ACHN (cell line): ENCODE measurements around the gene UBQLN1.
"Not testable (repeated sequence)": the region's sequence is repeated elsewhere in the genome, so short reads cannot be mapped to it uniquely, and the experiment has no call there.

ENCODE experiments used
- DNase-seq: peaks from one replicate; pipeline ENCODE4 v3.0.0-alpha.2; 2015
- in situ Hi-C: cut with HindIII; loops from 2 replicates; pipeline ENCODE4 v1.10.0; 2017; ENCODE audit warnings: low sequenced_read_pairs, low pct_ligation_motif_present, low pct_unique_long_range_greater_than_20kb

The UBQLN1 gene

GRCh38 chr9:83707768-83708514 lies at the start of gene UBQLN1:
Gene UBQLN1, minus strand, starts transcription at chr9:83707958. Its CDS starts 279 bp downstream, at chr9:83707679.
- in situ Hi-C loops, result no loop called here
- peak; percentile 86 for DNase-seq

GRCh38 chr9:83754383-83754977 lies 46.7 kb upstream of the UBQLN1 start:
- no peak for DNase-seq
- in situ Hi-C loops, result no loop called here

GRCh38 chr9:83749706-83750105 lies 41.9 kb upstream of the UBQLN1 start:
- in situ Hi-C loops, result no loop called here
- no peak for DNase-seq

GRCh38 chr9:83744206-83744605 lies 36.4 kb upstream of the UBQLN1 start:
- in situ Hi-C loops, result no loop called here

GRCh38 chr9:83733739-83734138 lies 26.0 kb upstream of the UBQLN1 start:
- DNase-seq, result no peak
- in situ Hi-C loops, result no loop called here

More at GRCh38 chr9:83744206-83744605, 36.4 kb upstream of the UBQLN1 start:
- no peak for DNase-seq

- DNase-seq, in situ Hi-C loops: not testable (repeated sequence)
Measured at GRCh38 chr9:83728591-83729368, 21.0 kb upstream of the UBQLN1 start.

- in situ Hi-C loops, result no loop called here
Measured at GRCh38 chr9:83724436-83724835, 16.7 kb upstream of the UBQLN1 start.

GRCh38 chr9:83722726-83723495 lies 15.2 kb upstream of the UBQLN1 start:
- in situ Hi-C loops, result no loop called here
- DNase-seq, result no peak

More at GRCh38 chr9:83724436-83724835, 16.7 kb upstream of the UBQLN1 start:
- DNase-seq, result no peak

GRCh38 chr9:83721509-83721908 lies 13.8 kb upstream of the UBQLN1 start:
- in situ Hi-C loops, result no loop called here
- DNase-seq, result no peak

GRCh38 chr9:83715794-83716193 lies 8.0 kb upstream of the UBQLN1 start:
- DNase-seq, result no peak
- in situ Hi-C loops, result no loop called here

- in situ Hi-C loops, result no loop called here
- DNase-seq, result no peak
Measured at GRCh38 chr9:83715221-83715620, 7.5 kb upstream of the UBQLN1 start.

- DNase-seq, result no peak
- in situ Hi-C loops, result no loop called here
Measured at GRCh38 chr9:83714329-83714728, 6.6 kb upstream of the UBQLN1 start.

- in situ Hi-C loops, result no loop called here
- DNase-seq, result peak; percentile 47
Measured at GRCh38 chr9:83708515-83709158, 879 bp upstream of the UBQLN1 start.

GRCh38 chr9:83707518-83707767 lies 315 bp downstream of the UBQLN1 start:
- in situ Hi-C loops, result no loop called here
- DNase-seq, result peak; percentile 67

GRCh38 chr9:83706676-83707517 lies 861 bp downstream of the UBQLN1 start:
- in situ Hi-C loops, result no loop called here

GRCh38 chr9:83705219-83705651 lies 2.5 kb downstream of the UBQLN1 start:
- DNase-seq, in situ Hi-C loops: not testable (repeated sequence)

More at GRCh38 chr9:83706676-83707517, 861 bp downstream of the UBQLN1 start:
- DNase-seq, result peak; percentile 34

GRCh38 chr9:83701769-83702168 lies 6.0 kb downstream of the UBQLN1 start:
- in situ Hi-C loops, result no loop called here
- DNase-seq, result peak; percentile 81

GRCh38 chr9:83701286-83701685 lies 6.5 kb downstream of the UBQLN1 start:
- in situ Hi-C loops, result no loop called here
- no peak for DNase-seq
